HepG2 (cell line): Measurements from ENCODE around the gene URI1. TPM values are rescaled to one million over a fixed set of nuclear protein-coding genes. Genes with fewer than 3 reads are reported as not detected.
"Not testable (repeated sequence)": the region's sequence is repeated elsewhere in the genome, so short reads cannot be mapped to it uniquely, and the experiment has no call there.

Experiments
- ATAC-seq: fragments of 200-7000 bp; cut with Tn5 transposase; 3 replicates; pipeline ENCODE4 v1.9.1; 2020; ENCODE audit warnings: mild to moderate bottlenecking, moderate library complexity
- BruUV-seq: library from RNA; stranded (reverse); fragments of 400-500 nt; replicated peaks from 2 replicates; lab custom pipeline; 2021; lab: Mats Ljungman, UMichigan
- CTCF ChIA-PET: fragments of 300-600 bp; formaldehyde crosslinking; extraction: SDS; loops from one replicate; lab custom pipeline; 2021; ENCODE audit warnings: low total read pairs, inconsistent platforms, low intra/inter-chr PET ratio; lab: Yijun Ruan, JAX
- POLR2A ChIA-PET: fragments of 350-600 bp; sonication (Branson Sonifier 250); formaldehyde crosslinking; loops from one replicate; lab custom pipeline; 2020; ENCODE audit warnings: antibody characterized with exemption, inconsistent platforms; lab: Yijun Ruan, JAX
- DNase-seq: peaks from one replicate; pipeline ENCODE4 v3.0.0-alpha.2; 2015; ENCODE audit warnings: low spot score
- FAIRE-seq: peaks from 3 replicates; lab custom pipeline; 2011; peaks lifted over from hg19 to GRCh38; lab: Jason Lieb, UNC
- H2AFZ ChIP-seq: one replicate; pipeline ENCODE4 v1.6.1; 2011; ENCODE audit warnings: low read length, inconsistent platforms
- H3K27ac ChIP-seq: fragments of 300-600 bp; 3 replicates; pipeline ENCODE4 v1.8.0; 2011; ENCODE audit warnings: mixed run types, mild to moderate bottlenecking, mixed read lengths, low read length, inconsistent platforms; ENCODE audit not compliant: insufficient read depth; ENCODE audit errors: extremely low read length
- H3K27me3 ChIP-seq, 2 experiments: fragments of 200-600 bp in 1 of 2; 2 replicates in 1 of 2; 3 replicates in 1 of 2; pipeline versions ENCODE4 v1.6.0 to v1.8.0; 2011; ENCODE audit warnings: low read length in 2 of 2, mild to moderate bottlenecking in 2 of 2, moderate library complexity in 2 of 2, inconsistent platforms in 1 of 2; ENCODE audit not compliant: insufficient read depth in 2 of 2, control insufficient read depth in 1 of 2
- H3K36me3 ChIP-seq, 2 experiments: fragments of 200-600 bp in 1 of 2; replicated peaks in 1 of 2; 2 replicates in 1 of 2; 3 replicates in 1 of 2; pipeline versions ENCODE4 v1.5.1 to v1.8.0; 2011; ENCODE audit warnings: low read length in 2 of 2, inconsistent platforms in 1 of 2; ENCODE audit not compliant: insufficient read depth in 2 of 2, control insufficient read depth in 1 of 2
- H3K4me1 ChIP-seq: 2 replicates; pipeline ENCODE4 v1.5.1; 2012; ENCODE audit warnings: low read length, inconsistent platforms; ENCODE audit not compliant: insufficient read depth
- H3K4me2 ChIP-seq: 2 replicates; pipeline ENCODE4 v1.6.0; 2011; ENCODE audit warnings: low read depth, low read length, inconsistent platforms
- H3K4me3 ChIP-seq, 3 experiments: fragments of 200-600 bp in 1 of 3; sonication (generic), shearing (Covaris generic) in 1 of 3; replicated peaks in 1 of 3; 2 replicates each; pipeline ENCODE4 v1.5.1; 2011 to 2016; ENCODE audit warnings: low read length in 3 of 3, inconsistent platforms in 2 of 3, low read depth in 2 of 3, mild to moderate bottlenecking in 2 of 3, control low read depth in 1 of 3, mixed read lengths in 1 of 3; ENCODE audit not compliant: insufficient read depth in 1 of 3
- H3K79me2 ChIP-seq: one replicate; pipeline ENCODE4 v1.6.1; 2011; ENCODE audit warnings: low read length, inconsistent platforms; ENCODE audit not compliant: insufficient read depth
- H3K9ac ChIP-seq: 2 replicates; pipeline ENCODE4 v1.6.0; 2011; ENCODE audit warnings: mild to moderate bottlenecking, low read depth, low read length, inconsistent platforms; ENCODE audit not compliant: insufficient read depth
- H3K9me3 ChIP-seq: 2 replicates; pipeline ENCODE4 v1.5.1; 2012; ENCODE audit warnings: mild to moderate bottlenecking, low read length
- H4K20me1 ChIP-seq: 2 replicates; pipeline ENCODE4 v1.6.0; 2011; ENCODE audit warnings: inconsistent platforms, mild to moderate bottlenecking, low read length, moderate library complexity; ENCODE audit not compliant: insufficient read depth
- HDAC1 ChIP-seq: sonication (generic); formaldehyde crosslinking; IDR thresholded peaks from 2 replicates; pipeline ENCODE4 v1.5.1; 2020; ENCODE audit warnings: mild to moderate bottlenecking, missing genetic modification reagents
- MAFF ChIP-seq: IDR thresholded peaks from 2 replicates; pipeline ENCODE4 v1.6.1; 2011; ENCODE audit warnings: low read depth, low read length, improper control_type of control experiment
- MAFK ChIP-seq, 2 experiments: IDR thresholded peaks in 1 of 2; conservative IDR thresholded peaks in 1 of 2; 2 replicates each; pipeline ENCODE4 v1.6.1; 2011; ENCODE audit warnings: improper control_type of control experiment in 2 of 2, low read length in 2 of 2
- NBN ChIP-seq: fragments of 450-650 bp; conservative IDR thresholded peaks from 2 replicates; pipeline ENCODE4 v1.6.1; 2017
- PATZ1 ChIP-seq: sonication (generic); formaldehyde crosslinking; IDR thresholded peaks from 2 replicates; pipeline ENCODE4 v1.4.0; 2020; ENCODE audit warnings: missing genetic modification reagents
- TARDBP ChIP-seq: sonication (generic); formaldehyde crosslinking; IDR thresholded peaks from 2 replicates; pipeline ENCODE4 v1.8.0; 2022; ENCODE audit warnings: mild to moderate bottlenecking, missing genetic modification reagents
- ZNF547 ChIP-seq: sonication (generic); formaldehyde crosslinking; IDR thresholded peaks from 2 replicates; pipeline ENCODE4 v1.5.1; 2020; ENCODE audit warnings: mild to moderate bottlenecking, missing genetic modification reagents
- WGBS: methylation state at CpG from one replicate; pipeline ENCODE4 v1.1.6; 2017; ENCODE audit warnings: low lambda C conversion rate; 5-methylcytosine and 5-hydroxymethylcytosine counted together
- in situ Hi-C: cut with HindIII; loops from 2 replicates; pipeline ENCODE4 v1.10.0; 2017; ENCODE audit warnings: low pct_unique_long_range_greater_than_20kb; ENCODE audit not compliant: extremely low pct_ligation_motif_present
- intact Hi-C: fragments of 100-400 bp; cut with micrococcal nuclease; formaldehyde crosslinking; loops from one replicate; pipeline ENCODE4 v1.10.0; 2022; ENCODE audit not compliant: unreplicated experiment
- polyA plus RNA-seq, 8 experiments: library from polyadenylated mRNA; depleted of rRNA in 3 of 8; stranded (reverse) in 7 of 8; unstranded in 1 of 8; fragments of >200 nt; fragmentation: Illumina TruSeq in 4 of 8; extraction: Trizol in 4 of 8; gene quantifications; 2 replicates each; pipeline versions ENCODE4 v1.2.1 to v1.2.3, GENCODE V29; 2011 to 2016; ENCODE audit warnings: low read depth in 4 of 8, missing spikeins in 1 of 8, mixed read lengths in 1 of 8; ENCODE audit not compliant: insufficient read depth in 1 of 8
- total RNA-seq, 5 experiments: library from RNA; depleted of rRNA; stranded (reverse); fragments of >200 nt; fragmentation: Illumina TruSeq; extraction: Trizol; gene quantifications; 2 replicates each; pipeline ENCODE4 v1.2.3, GENCODE V29; 2016; ENCODE audit warnings: low read depth in 1 of 5

URI1 gene
- total and polyA plus RNA-seq, 2 of the 13 experiments (the other 11 are each of a cell fraction or from before 2014, with no cell fraction given): 43.6 to 67.9 TPM

DNA sequence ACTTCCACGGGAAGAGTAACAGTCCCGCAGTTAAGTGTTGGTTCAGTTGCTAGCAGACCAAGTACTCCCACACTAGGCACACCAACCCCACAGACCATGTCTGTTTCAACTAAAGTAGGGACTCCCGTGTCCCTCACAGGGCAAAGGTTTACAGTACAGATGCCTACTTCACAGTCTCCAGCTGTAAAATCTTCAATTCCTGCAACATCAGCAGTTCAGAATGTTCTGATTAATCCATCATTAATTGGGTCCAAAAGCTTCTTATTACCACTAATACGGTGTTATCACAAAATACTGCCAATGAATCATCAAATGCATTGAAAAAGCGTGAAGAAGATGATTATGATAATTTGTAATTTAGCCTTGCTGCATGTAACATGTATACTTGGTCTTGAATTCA, 95.8 kb downstream of the URI1 start:
- Histone ChIP-seq H4K20me1 (no peaks in the 10 kb centered on the region), H3K4me3 (no peak overlapping the region), H3K4me1 (no peaks in the 10 kb centered on the region), H3K27ac (no peak overlapping the region), H2AFZ (no peak overlapping the region), H3K36me3 (peaks cover 0 to 1% of the 10 kb centered on the region in 2 experiments; a peak in 1 of 5 replicates), H3K9ac (no peak overlapping the region), H3K79me2 (no peaks in the 10 kb centered on the region), H3K9me3 (no peaks in the 10 kb centered on the region), H3K27me3 (no peaks in the 10 kb centered on the region), H3K4me2 (no peak overlapping the region)
- 97% methylated on average over 5 of the region's 5 CpGs for WGBS
- ChIA-PET POLR2A (no interaction called here), CTCF (no interaction called here)
- in situ Hi-C loops (no loop called here), intact Hi-C loops (no loop called here)
- BruUV-seq: no TSS peak
- TF ChIP-seq ZNF547 (CRISPR knock-in tag) (no peak), PATZ1 (CRISPR knock-in tag) (no peak), NBN (no peak), TARDBP (no peak), MAFF (peak; percentile 52; the same call in 1 of the 2 replicates), MAFK (conservative IDR thresholded peaks at IDR 0.05 in 1 of 2, IDR thresholded peaks at IDR 0.05 in 1 of 2; ENCODE audit: low read length in 2 of 2) (peak; percentile 64 to 65; a peak in 3 of 4 replicates), HDAC1 (CRISPR knock-in tag) (no peak)
- DNase-seq: no peak
- no peak for ATAC-seq
- no peak for FAIRE-seq

GRCh38 chr19:30041931-30042330, 99.9 kb downstream of the URI1 start:
- H3K4me2 ChIP-seq, DNase-seq, H4K20me1 ChIP-seq, ATAC-seq, H3K27me3 ChIP-seq, H2AFZ ChIP-seq, H3K4me3 ChIP-seq, POLR2A ChIA-PET, intact Hi-C loops, H3K36me3 ChIP-seq, in situ Hi-C loops, H3K27ac ChIP-seq, H3K4me1 ChIP-seq, FAIRE-seq, H3K9ac ChIP-seq, H3K79me2 ChIP-seq, CTCF ChIA-PET, H3K9me3 ChIP-seq, BruUV-seq: not testable (repeated sequence)
- WGBS: 89% methylated on average over 5 of the region's 6 CpGs

GRCh38 chr19:30043008-30043407, 101.0 kb downstream of the URI1 start:
- H2AFZ ChIP-seq, DNase-seq, FAIRE-seq, in situ Hi-C loops, ATAC-seq, H3K4me2 ChIP-seq, H3K79me2 ChIP-seq, intact Hi-C loops, H3K9me3 ChIP-seq, CTCF ChIA-PET, H3K4me1 ChIP-seq, H3K4me3 ChIP-seq, H3K27ac ChIP-seq, H3K36me3 ChIP-seq, POLR2A ChIA-PET, H4K20me1 ChIP-seq, H3K9ac ChIP-seq, BruUV-seq, H3K27me3 ChIP-seq: not testable (repeated sequence)
